Liver (tissue), 3 donors: Measurements from ENCODE around the gene NOTCH1.

Experiments
- CTCF ChIP-seq: fragments of 150-350 bp; IDR thresholded peaks from 2 replicates; pipeline ENCODE4 v1.5.1; 2017; ENCODE audit warnings: improper control_type of control experiment, low read depth, low read length; ENCODE audit not compliant: missing input control
- GABPA ChIP-seq, 2 donors: IDR thresholded peaks in 1 of 2; conservative IDR thresholded peaks in 1 of 2; 2 replicates each; pipeline ENCODE4 v1.6.1; 2016; ENCODE audit warnings: antibody characterized with exemption in 2 of 2, mild to moderate bottlenecking in 1 of 2, moderate library complexity in 1 of 2
- NR2F2 ChIP-seq: IDR thresholded peaks from 2 replicates; pipeline ENCODE4 v1.6.1; 2016; ENCODE audit warnings: antibody characterized with exemption
- RAD21 ChIP-seq, 2 donors: IDR thresholded peaks; 2 replicates each; pipeline ENCODE4 v1.6.1; 2016; ENCODE audit warnings: antibody characterized with exemption in 2 of 2, mild to moderate bottlenecking in 2 of 2
- TAF1 ChIP-seq: conservative IDR thresholded peaks from 2 replicates; pipeline ENCODE4 v1.6.1; 2016; ENCODE audit warnings: antibody characterized with exemption, mild to moderate bottlenecking
- TF ChIP-seq, protein P1 (sequence below): IDR thresholded peaks from 2 replicates; pipeline ENCODE4 v1.6.1; 2016; ENCODE audit warnings: antibody characterized with exemption
- donor health status: healthy.
- donor health status: healthy.

- TF ChIP-seq CTCF (no peak), GABPA (IDR thresholded peaks at IDR 0.05 in 1 of 2, conservative IDR thresholded peaks at IDR 0.05 in 1 of 2) (no peak), RAD21 (IDR thresholded peaks at IDR 0.05) (no peak), NR2F2 (no peak), TAF1 (no peak)
- TF ChIP-seq, protein P1, sequence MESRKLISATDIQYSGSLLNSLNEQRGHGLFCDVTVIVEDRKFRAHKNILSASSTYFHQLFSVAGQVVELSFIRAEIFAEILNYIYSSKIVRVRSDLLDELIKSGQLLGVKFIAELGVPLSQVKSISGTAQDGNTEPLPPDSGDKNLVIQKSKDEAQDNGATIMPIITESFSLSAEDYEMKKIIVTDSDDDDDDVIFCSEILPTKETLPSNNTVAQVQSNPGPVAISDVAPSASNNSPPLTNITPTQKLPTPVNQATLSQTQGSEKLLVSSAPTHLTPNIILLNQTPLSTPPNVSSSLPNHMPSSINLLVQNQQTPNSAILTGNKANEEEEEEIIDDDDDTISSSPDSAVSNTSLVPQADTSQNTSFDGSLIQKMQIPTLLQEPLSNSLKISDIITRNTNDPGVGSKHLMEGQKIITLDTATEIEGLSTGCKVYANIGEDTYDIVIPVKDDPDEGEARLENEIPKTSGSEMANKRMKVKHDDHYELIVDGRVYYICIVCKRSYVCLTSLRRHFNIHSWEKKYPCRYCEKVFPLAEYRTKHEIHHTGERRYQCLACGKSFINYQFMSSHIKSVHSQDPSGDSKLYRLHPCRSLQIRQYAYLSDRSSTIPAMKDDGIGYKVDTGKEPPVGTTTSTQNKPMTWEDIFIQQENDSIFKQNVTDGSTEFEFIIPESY, result no peak
These were observed 29.9 kb upstream of the NOTCH1 start for GRCh38 chr9:136575626-136576268.
